ENCODE results near the gene CASKIN2.
"Not testable (repeated sequence)": the region's sequence is repeated elsewhere in the genome, so short reads cannot be mapped to it uniquely, and the experiment has no call there.

CASKIN2 gene

DNA sequence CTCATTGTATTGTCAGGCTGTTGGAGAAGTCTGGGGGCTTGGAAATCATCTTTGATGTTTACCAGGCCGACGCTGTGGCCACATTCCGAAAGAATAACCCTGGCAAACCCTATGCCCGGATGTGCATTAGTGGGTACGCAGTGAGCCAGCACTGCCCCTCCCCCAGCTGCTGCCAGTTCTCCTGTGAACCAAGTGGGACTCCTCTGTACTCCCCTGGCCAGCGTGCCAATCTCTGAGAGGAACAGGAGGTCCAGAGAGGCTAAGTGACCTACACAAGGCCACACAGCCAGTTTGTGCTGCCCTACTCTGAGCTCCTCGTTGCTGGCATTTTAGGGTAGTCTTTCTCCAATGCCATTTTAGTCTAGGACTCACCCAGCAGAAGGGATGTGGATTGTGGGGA, 8.3 kb upstream of the CASKIN2 start:
- Histone ChIP-seq H3K4me3 (no peak overlapping the region), H3K27ac (no peak overlapping the region)

DNA sequence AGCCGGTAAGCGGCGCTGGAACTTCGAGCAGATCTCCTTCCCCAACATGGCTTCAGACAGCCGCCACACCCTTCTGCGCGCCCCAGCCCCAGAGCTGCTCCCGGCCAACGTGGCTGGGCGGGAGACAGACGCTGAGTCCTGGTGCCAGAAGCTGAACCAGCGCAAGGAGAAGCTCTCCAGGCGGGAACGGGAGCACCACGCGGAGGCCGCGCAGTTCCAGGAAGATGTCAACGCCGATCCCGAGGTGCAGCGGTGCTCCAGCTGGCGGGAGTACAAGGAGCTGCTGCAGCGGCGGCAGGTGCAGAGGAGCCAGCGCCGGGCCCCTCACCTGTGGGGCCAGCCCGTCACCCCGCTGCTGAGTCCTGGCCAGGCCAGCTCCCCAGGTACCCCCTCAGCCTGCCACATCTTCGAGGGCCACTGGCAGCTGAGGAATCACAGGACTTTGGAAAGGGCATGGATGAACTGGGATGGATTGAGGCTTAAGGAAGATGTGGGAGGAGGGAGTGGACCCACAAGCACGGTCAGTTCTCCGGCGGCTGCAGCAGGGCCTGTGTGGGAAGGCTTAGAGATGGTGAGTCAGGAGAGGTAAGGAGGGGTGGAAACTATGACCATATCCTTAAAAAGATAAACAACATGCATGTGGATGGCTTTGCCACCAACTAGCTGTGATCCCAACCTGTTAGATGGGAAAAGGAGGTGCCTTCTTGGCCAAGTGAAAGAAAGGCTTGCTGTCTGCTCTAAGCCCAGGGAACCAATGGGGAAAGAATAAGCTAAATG, 6.8 kb upstream of the CASKIN2 start:
- no peak overlapping the region for H3K27ac ChIP-seq
- no peak overlapping the region for H3K4me3 ChIP-seq

DNA sequence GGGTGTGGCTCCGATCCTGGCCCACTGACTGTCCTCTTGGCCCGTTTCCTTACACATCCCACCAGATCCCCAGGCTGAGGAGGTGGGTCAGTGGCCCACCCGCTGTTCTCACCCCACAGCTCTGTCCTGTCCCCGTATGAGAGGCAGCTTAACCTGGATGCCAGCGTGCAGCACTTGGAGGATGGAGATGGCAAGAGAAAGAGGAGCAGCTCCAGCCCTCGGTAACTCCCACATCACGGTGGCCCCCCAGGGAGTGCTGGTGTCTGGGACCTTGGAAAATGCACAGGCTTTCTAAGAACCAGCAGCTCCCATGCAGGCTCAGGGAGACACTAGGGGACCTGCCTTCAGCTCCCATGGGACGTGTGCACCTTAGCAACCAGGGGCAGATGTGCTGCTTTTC, 6.0 kb upstream of the CASKIN2 start:
- H3K27ac ChIP-seq: no peak overlapping the region

DNA sequence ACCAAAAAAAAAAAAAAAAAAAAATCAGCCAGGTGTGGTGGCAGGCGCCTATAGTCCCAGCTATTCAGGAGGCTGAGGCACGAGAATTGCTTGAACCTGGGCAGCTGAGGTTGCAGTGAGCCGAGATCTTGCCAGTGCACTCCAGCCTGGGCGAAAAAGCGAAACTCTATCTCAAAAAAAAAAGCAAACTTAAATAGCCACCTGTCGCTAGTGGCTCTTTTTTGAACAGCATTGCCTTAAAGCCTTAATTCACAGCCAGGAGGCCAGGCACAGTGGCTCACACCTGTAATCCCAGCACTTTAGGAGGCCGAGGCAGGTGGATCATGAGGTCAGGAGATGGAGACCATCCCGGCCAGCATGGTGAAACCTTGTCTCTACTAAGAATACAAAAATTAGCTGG, 5.1 kb upstream of the CASKIN2 start:
- not testable (repeated sequence) for H3K27ac ChIP-seq, H3K4me3 ChIP-seq

More for the DNA sequence above, 6.0 kb upstream of the CASKIN2 start:
- H3K4me3 ChIP-seq: no peak overlapping the region

DNA sequence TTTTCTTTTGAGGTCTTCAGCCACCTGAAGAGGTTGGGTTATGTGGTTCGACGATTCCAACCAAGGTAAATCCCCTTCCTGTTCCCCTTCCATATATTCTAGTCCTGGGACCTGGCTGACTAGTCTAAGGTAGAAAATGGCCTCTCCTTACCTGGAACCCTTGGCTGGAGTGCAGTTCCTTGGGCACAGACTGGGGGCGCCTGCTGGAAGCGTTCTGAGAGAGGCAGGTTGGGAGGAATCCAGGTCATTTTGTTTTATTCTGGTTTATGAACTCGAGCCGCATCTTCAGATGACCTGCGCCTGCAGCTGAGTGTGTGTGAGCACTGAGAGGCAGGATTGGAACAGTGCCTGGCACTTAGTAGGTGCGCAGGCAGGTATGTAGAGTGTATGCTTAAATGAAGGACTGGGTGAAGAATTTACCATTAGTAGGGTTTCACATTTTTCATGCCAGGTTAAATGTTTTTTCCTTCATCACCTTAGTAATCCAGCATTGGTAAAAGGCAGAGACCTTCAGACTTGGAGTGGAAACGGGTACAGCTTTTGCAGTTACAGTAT, 3.7 kb upstream of the CASKIN2 start:
- H3K27ac ChIP-seq: peak overlapping the region in 7 of 21 experiments; percentile 8 to 87 (median 53)
- H3K4me3 ChIP-seq: no peak overlapping the region

DNA sequence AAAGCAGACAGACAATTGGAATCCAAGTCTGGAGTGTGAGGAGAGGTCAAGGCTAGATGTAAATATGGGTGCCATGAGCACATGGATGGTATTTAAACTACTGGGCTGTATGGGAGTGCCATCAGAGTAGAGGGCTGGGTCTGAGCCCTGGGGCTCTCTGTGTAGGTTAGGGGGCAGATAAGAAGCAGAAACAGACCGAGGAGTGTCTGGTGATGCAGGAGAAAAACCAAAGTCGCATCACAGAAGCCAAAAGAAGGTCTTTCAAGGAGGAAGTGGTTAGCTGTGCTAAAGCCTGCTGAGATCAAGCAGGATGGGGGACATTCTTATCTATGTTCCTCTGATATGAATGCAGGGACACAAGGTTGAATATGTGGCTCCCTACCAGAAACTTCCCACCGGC, 2.9 kb upstream of the CASKIN2 start:
- peak overlapping the region in 8 of 21 experiments; percentile 5 to 88 (median 75) for H3K27ac ChIP-seq

DNA sequence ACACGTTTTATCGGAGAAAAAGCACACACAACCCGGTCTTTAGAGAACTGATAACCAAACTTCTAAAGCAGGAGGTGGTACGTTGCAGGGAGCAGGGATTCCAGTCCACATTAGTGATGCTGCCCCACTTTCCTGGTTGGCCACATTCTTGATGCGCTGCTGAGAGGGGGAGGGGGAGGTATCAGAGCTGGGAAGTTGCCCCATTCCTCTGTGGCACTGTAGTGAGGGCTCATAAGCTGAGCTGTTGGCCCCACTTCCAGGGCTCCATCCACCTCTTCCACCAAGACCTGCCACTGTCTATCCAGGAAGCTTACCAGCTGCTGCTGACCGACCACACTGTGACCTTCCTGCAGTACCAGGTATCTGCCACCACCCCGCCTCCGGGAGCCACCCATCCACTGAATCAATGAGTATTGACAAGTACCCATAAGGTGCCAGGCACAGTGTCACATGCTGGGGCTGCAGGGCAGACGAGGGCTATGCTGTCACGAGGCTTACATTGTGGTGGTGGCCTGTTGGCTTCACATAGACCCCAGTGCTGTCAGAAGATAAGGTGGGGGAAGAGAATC, 2.0 kb upstream of the CASKIN2 start:
- H3K27ac ChIP-seq: peak overlapping the region in 18 of 21 experiments; percentile 48 to 88 (median 79)
- peak overlapping the region; percentile 73 to 96 (median 93) for H3K4me3 ChIP-seq

More for the DNA sequence above, 2.9 kb upstream of the CASKIN2 start:
- H3K4me3 ChIP-seq: no peak overlapping the region

DNA sequence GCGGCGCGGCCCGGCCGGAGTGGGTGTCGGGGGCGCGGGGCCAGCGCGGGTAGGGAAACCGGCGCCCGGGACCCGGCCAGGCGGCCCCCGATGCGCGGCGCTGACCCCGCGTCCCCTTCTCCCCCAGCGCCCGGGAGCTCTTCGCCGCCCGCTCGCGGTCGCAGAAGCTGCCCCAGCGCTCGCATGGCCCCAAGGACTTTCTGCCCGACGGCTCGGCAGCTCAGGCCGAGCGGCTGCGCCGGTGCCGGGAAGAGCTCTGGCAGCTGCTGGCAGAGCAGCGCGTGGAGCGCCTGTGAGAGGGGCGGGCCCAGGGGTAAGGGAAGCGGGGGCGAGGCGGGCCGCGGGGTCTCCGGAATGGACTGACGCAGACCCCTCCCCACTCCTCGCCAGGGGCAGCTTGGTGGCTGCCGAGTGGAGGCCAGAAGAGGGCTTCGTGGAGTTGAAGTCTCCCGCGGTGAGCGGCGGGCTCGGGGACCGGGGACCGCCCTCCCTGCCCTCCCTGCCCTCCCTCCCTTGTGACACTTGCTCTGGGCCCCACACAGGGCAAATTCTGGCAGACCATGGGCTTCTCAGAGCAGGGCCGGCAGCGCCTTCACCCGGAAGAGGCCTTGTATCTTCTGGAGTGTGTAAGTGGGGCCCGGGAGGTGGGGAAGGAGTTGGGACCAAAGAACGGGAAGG, 1.4 kb upstream of the CASKIN2 start:
- Histone ChIP-seq H3K4me3 (peak overlapping the region; percentile 73 to 96 (median 93)), H3K27ac (peak overlapping the region; percentile 48 to 88 (median 79))

DNA sequence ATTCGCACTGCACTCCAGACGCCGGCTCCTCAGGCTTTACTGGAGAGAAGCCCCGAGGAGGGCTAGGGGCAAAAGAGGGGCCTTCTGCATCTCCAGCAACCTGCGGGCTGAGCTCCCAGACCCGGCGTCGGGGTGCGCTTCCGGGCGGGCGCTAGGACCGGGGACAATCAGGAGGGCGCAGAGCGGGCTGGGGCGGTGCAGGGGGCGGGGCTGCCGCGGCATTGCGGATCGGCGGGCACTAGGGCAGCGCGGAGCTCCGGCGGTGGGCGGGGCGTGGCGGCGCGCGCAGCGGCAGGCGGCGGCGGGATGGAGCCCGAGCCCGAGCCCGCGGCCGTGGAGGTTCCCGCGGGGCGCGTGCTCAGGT, 900 bp upstream of the CASKIN2 start, which contains the start of gene TSEN54:
TSS of gene TSEN54 (plus strand) at position 274 of the 364 bp plus-strand sequence. CDS start at position 307, 33 bp downstream.
- Histone ChIP-seq H3K27ac (peak within 1 kb of the TSS; percentile 64 to 93 (median 86)), H3K4me3 (peak within 1 kb of the TSS; percentile 73 to 96 (median 93))

DNA sequence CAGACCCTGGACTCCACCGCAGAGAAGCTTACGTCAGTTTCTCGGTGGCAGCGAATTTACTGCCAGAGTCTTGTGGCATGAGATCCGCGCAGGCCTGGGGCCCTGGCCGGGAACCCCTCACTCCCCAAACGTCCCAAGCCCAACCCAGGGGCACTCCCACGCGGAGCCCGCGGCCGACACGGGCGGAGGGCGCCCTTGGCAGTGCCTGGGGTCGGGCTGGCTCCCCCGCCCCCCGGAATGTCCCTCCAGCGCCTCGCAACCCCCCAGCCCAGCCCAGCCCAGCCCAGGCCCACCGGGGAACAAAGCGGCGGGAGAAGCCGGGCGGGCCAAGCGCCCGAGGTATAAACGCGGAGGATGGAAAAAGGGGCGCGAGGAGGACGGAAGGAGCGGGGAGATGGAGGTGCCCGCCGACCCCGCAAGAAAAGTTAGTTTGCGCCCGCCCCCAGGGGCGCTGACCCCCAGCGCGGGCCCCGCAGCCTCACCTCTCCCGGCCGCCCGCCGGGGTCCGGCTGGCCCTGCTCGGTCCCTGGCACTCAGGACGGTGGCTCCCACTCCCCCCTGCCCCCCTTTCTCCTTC, 330 bp downstream of the CASKIN2 start:
- peak overlapping the region; percentile 42 to 93 (median 86) for H3K27ac ChIP-seq
- peak overlapping the region; percentile 73 to 96 (median 93) for H3K4me3 ChIP-seq

DNA sequence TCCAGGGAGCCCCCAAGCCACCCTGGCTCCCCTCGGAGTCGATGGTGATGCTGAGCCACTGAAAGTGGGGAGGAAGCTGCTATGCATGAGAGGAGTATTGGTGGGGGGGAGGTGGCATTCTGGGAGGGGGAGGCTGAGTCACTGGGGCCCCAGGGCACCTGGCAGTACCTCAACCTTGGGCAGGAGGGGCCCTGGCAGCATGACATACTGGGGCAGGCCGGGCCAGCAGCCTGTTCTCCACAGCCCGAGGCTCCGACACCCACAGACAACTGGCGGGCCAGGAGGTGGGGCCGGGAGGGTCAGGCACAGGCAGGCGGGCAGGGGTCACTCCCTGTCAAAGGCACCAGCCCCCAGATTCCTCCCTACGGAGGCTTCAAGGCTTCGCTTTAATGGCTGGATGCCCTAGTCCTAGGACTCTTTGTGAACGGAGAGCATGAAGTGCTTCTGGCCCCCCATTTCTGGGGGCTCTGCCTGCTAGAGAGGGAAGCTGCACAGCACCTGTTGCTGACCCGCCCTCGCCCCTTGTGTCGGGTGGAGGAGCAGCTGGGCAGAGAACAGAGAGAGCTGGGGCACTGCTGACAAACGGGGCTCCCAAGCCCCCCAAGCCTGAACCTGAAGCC, 928 bp downstream of the CASKIN2 start:
- Histone ChIP-seq H3K27ac (peak overlapping the region in 20 of 21 experiments; percentile 42 to 93 (median 86)), H3K4me3 (peak overlapping the region; percentile 73 to 96 (median 93))

DNA sequence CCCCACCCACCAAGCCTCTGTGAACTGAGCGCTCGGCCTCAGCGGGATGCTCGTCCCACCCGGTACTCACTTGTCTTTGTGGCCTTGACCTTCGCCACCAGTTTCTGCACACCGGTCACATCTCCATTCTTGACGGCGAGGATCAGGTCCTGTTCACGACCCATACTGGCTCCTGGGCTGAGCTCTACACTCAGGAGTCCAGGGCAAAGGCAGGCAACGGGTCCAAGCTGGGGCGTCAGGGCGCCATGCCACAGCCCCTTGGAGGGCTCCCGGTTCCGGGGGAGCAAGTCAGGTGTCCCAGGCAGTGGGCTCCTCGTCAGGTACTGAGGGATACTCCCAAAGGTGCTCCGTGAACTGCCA, 1.7 kb downstream of the CASKIN2 start:
- H3K4me3 ChIP-seq: peak overlapping the region in 5 of 7 experiments; percentile 73 to 96 (median 94)
- H3K27ac ChIP-seq: peak overlapping the region in 11 of 21 experiments; percentile 13 to 93 (median 87)

DNA sequence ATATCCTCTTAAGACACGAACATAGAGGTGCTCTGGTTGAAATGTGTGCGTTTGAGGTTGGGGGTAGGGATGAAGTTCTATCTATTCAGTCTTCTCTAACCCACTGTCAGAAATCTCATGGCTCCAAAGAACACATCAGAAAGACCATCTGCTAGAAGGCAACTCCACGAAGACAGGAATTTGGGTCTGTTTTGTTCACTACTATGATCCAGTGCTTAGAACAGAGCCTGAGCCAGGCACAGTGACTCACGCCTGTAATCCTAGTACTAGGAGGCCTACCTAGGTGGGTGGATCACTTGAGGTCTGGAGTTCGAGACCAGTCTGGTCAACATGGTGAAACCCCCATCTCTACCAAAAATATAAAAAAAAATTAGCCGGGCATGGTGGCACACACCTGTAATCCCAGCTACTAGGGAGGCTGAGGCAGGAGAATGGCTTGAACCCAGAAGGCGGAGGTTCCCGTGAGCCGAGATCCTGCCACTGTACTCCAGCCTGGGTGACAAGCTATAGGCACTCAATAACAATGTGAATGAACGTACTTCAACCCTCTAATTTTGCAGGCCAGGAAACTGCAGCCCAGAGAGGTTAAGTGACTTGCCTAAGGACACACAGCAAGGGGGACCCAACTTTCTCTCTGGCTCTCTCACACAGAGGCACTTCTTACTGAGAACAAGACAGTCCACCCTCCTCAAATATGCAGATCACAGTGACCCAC, 2.3 kb downstream of the CASKIN2 start:
- Histone ChIP-seq H3K27ac (peak overlapping the region in 9 of 21 experiments; percentile 9 to 93 (median 85)), H3K4me3 (peak overlapping the region in 3 of 7 experiments; percentile 73 to 96 (median 94))

DNA sequence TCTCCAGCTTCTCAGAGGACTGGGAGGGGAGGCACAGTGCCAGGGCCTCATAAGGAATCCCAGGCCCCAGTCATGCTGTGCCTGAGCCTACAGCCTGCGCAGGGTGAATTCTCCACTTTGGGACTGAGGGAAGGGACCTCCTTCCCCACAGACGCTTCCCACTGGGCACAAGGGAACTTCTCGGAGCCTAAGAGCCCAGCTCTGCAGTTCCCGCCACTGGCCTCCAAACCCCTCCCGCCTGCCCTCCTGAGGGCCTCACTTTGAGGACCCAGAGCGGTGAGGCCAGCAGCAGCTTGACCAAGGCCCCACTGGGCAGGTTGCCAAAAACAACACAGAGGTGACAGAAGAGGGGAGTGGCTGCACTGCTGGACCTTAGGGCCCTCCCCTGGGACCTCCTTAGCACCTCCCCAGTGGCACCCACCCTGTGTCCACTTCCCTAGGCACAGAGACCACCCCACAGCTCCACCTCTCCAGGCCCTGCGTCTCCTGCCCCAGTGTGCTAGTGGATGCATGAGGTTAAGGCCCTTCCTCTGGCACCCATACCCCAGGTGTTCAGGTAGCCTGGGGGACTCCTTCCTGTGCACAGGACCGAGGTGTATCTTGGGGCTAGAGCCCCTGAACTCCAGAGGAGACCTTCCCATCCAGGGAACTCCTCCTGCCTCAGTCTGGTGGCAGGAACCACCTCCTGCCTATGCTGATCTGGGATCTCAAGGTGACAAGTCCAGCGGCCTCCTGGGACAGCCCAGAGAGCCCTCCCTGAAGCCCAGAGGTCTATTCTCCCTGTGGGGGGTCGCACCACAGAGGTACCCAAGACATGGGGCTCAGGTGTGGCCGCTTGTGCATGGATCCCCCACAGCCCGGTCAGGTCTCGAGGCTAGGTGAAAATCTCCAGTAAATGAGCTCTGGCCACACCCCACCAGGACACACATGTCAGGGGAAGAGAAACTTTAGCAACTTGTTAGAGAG, 3.4 kb downstream of the CASKIN2 start:
- H3K4me3 ChIP-seq: peak overlapping the region in 1 of 7 experiments; percentile 96
- H3K27ac ChIP-seq: peak overlapping the region in 10 of 21 experiments; percentile 14 to 75 (median 40)

DNA sequence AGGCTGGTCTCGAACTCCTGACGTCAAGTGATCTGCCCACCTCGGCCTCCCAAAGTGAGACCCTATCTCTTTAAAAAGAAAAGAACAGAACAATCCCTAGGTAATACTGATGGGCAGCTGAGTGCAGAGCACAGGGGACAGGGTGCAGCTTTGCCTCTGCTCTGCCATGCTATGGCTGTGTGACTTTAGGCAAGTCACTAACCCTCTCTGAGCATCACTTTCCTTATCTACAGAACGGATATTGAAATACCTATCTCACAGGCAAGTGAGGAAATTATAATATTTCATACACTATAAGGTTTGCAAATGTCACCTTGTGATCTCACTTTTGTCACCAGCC, 4.1 kb downstream of the CASKIN2 start:
- H3K4me3 ChIP-seq: no peak overlapping the region
- H3K27ac ChIP-seq: peak overlapping the region in 11 of 21 experiments; percentile 8 to 75 (median 36)

DNA sequence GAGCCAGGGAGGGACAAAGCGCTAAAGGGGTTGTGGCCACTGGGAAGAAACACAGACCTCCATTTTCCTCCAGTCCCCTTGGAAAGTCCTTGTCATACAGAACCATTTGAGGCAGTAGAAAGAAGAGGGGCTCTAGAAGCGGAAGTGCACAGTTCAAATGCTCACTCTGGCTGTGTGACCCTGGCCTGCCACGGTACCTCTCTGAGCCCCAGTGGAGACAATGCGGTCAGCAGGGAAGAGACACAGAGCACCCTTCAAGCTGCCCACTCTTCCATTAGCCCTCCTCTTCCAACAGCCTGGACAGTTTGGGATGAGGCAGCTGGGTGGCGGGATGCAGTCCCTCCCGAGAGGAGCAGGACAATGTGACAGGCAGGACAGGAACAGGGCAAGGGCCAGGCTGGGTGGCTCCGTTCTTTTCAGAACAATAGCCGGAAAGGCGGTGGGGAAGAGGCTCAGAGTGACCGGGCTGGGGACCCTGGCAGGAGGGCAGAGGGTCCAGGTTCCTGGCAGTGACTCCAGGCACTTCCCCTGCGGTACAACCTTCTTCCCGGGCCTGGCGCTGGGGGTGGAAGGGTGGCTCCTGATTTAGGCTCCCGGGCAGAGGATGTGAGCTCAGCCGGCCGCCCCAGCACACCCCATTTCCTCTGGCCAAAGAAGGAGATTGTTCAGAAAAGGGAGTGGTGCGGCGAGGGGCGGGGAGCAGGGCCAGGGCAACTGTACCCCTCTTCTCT, 5.6 kb downstream of the CASKIN2 start:
- H3K27ac ChIP-seq: peak overlapping the region in 14 of 21 experiments; percentile 5 to 75 (median 58)
- no peak overlapping the region for H3K4me3 ChIP-seq

DNA sequence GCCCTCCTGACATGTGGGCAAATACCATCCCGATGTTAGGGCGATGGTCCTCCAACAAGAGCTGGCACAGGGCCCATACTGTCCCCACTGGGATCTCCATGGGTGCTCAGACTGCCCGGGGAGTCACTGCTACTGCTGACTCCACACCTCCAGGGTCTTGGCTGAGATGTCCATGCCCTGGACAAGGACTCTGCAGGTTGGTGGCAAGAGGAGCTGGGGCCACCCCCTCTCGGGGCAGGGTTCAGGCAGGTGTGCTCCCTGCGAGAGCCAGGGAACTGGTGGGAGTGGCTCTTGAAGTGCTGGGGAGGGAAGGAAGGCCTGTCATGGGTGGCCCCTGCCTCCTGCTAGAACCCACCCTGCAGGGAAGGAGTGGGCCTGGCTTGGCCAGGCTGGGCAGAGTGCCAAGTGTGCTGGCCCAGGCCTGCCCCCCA, 6.4 kb downstream of the CASKIN2 start:
- H3K27ac ChIP-seq: peak overlapping the region in 14 of 21 experiments; percentile 5 to 75 (median 54)

More for the DNA sequence above, 6.4 kb downstream of the CASKIN2 start:
- no peak overlapping the region for H3K4me3 ChIP-seq
